CD4-positive, alpha-beta T cell (primary cell): ENCODE results near the gene BATF2. TPM values are rescaled to one million over a fixed set of nuclear protein-coding genes. Genes with fewer than 3 reads are reported as not detected.
A peak's percentile ranks its signal among the peaks of the same experiment; 100 is the strongest.

Experiments used
- ATAC-seq: fragments of 200-7000 bp; cut with Tn5 transposase; one replicate; pipeline ENCODE4 v1.10.0; 2022; ENCODE audit warnings: mild to moderate bottlenecking; ENCODE audit not compliant: poor library complexity
- CTCF ChIA-PET: fragments of 350-600 bp; sonication (Branson Sonifier 250); formaldehyde crosslinking; loops from one replicate; lab custom pipeline; 2021; ENCODE audit warnings: antibody characterized with exemption, inconsistent platforms; lab: Charles Lee
- POLR2A ChIA-PET: fragments of 350-600 bp; sonication (Branson Sonifier 250); formaldehyde crosslinking; loops from one replicate; lab custom pipeline; 2021; ENCODE audit warnings: antibody characterized with exemption, inconsistent platforms; lab: Charles Lee
- DNase-seq, 14 experiments: peaks; one replicate each; pipeline ENCODE4 v3.0.0-alpha.2; 2013 to 2020; ENCODE audit warnings: mixed read lengths in 2 of 14
- H3K27ac ChIP-seq, 2 donors: one replicate each; pipeline versions ENCODE4 v1.5.1 to v1.7.0; 2013; ENCODE audit warnings: low read length in 2 of 2, low read depth in 1 of 2, mild to moderate bottlenecking in 1 of 2
- H3K27me3 ChIP-seq, 2 experiments: 1 replicate in 1 of 2; 2 replicates in 1 of 2; pipeline versions ENCODE4 v1.6.1 to v1.7.0; 2013; ENCODE audit warnings: low read length in 2 of 2, control low read depth in 1 of 2, mild to moderate bottlenecking in 1 of 2, moderate library complexity in 1 of 2; ENCODE audit not compliant: insufficient read depth in 2 of 2, control insufficient read depth in 1 of 2
- H3K36me3 ChIP-seq: one replicate; pipeline ENCODE4 v1.6.1; 2013; ENCODE audit warnings: low read length, control low read depth; ENCODE audit not compliant: insufficient read depth
- H3K4me1 ChIP-seq: one replicate; pipeline ENCODE4 v1.6.1; 2013; ENCODE audit warnings: low read length, control low read depth; ENCODE audit not compliant: insufficient read depth
- H3K4me3 ChIP-seq: one replicate; pipeline ENCODE4 v1.5.1; 2013; ENCODE audit warnings: mild to moderate bottlenecking, low read length, moderate library complexity
- H3K9me3 ChIP-seq, 2 experiments: 1 replicate in 1 of 2; 2 replicates in 1 of 2; pipeline versions ENCODE4 v1.6.1 to v1.7.0; 2013; ENCODE audit warnings: low read length in 2 of 2, mild to moderate bottlenecking in 2 of 2, control low read depth in 1 of 2, moderate library complexity in 1 of 2; ENCODE audit not compliant: control insufficient read depth in 1 of 2, insufficient read depth in 1 of 2
- H3K27ac Mint-ChIP-seq: one replicate; pipeline ENCODE4 v1.8.0; 2020; ENCODE audit warnings: mixed read lengths
- H3K27me3 Mint-ChIP-seq: one replicate; pipeline ENCODE4 v1.8.0; 2021; ENCODE audit warnings: mixed read lengths
- H3K36me3 Mint-ChIP-seq: one replicate; pipeline ENCODE4 v1.8.0; 2021; ENCODE audit warnings: low read depth, mixed read lengths
- H3K4me1 Mint-ChIP-seq: one replicate; pipeline ENCODE4 v1.8.0; 2021; ENCODE audit warnings: low read depth, mixed read lengths
- H3K4me3 Mint-ChIP-seq: one replicate; pipeline ENCODE4 v1.8.0; 2020; ENCODE audit warnings: mild to moderate bottlenecking, mixed read lengths
- H3K9me3 Mint-ChIP-seq: one replicate; pipeline ENCODE4 v1.8.0; 2020; ENCODE audit warnings: mixed read lengths
- CTCF ChIP-seq: fragments of 200-600 bp; IDR thresholded peaks from one replicate; pipeline ENCODE4 v1.8.0; 2022; ENCODE audit warnings: antibody characterized with exemption, mild to moderate bottlenecking
- intact Hi-C, 2 experiments: fragments of 100-400 bp; cut with DNase I in 1 of 2; cut with micrococcal nuclease in 1 of 2; formaldehyde crosslinking; loops; one replicate each; pipeline versions ENCODE4 v1.15.1 to v1.9.0; 2023 to 2025; cut with DNase I, micrococcal nuclease
- total RNA-seq, 174 experiments: library from RNA in 2 of 174; stranded (reverse) in 2 of 174; gene quantifications; one replicate each; pipeline ENCODE4 v1.2.3 and lab custom pipeline; 2021 to 2026

The BATF2 gene
- total RNA-seq, 2 experiments from 2014 or later: not detected

- Histone ChIP-seq H3K4me1 (peaks cover under 1% of the 10 kb centered on the region), H3K36me3 (peaks cover 45% of the 10 kb centered on the region), H3K9me3 (no peaks in the 10 kb centered on the region), H3K4me3 (no peak overlapping the region), H3K27me3 (no peaks in the 10 kb centered on the region), H3K27ac (no peak overlapping the region)
- H3K36me3 Mint-ChIP-seq: peaks cover 30% of the 10 kb centered on the region
- no peak for TF ChIP-seq CTCF
- ChIA-PET CTCF (no interaction called here), POLR2A (no interaction called here)
- H3K4me1 Mint-ChIP-seq: no peaks in the 10 kb centered on the region
- ATAC-seq (no peak), DNase-seq (no peak)
- intact Hi-C loops: no loop called here
- H3K9me3 Mint-ChIP-seq: no peaks in the 10 kb centered on the region
- H3K27me3 Mint-ChIP-seq: no peaks in the 10 kb centered on the region
- no peak overlapping the region for H3K27ac Mint-ChIP-seq
- no peak overlapping the region for H3K4me3 Mint-ChIP-seq
Observed at GRCh38 chr11:65034423-65034822, 37.7 kb upstream of the BATF2 start.

GRCh38 chr11:65032216-65032615 lies 35.4 kb upstream of the BATF2 start:
- H3K9me3 ChIP-seq: no peaks in the 10 kb centered on the region
- Mint-ChIP-seq H3K4me3 (no peak overlapping the region), H3K27ac (no peak overlapping the region), H3K27me3 (no peaks in the 10 kb centered on the region), H3K9me3 (no peaks in the 10 kb centered on the region), H3K4me1 (peaks cover 16% of the 10 kb centered on the region), H3K36me3 (peaks cover 20% of the 10 kb centered on the region)
- no peaks in the 10 kb centered on the region for H3K27me3 ChIP-seq
- CTCF ChIA-PET: no interaction called here
- ATAC-seq (no peak), DNase-seq (no peak)
- intact Hi-C loops: no loop called here
- H3K27ac ChIP-seq: no peak overlapping the region
- peaks cover 41% of the 10 kb centered on the region for H3K36me3 ChIP-seq
- H3K4me3 ChIP-seq: no peak overlapping the region
- H3K4me1 ChIP-seq: peaks cover 14% of the 10 kb centered on the region
- POLR2A ChIA-PET: interaction anchor here (1.0 to 1.1 kb wide), 2 partner anchors 9 to 64 kb away, joined by 3 to 4 read pairs; partner anchors contain the start of genes SAC3D1 and VPS51
- TF ChIP-seq CTCF: no peak

GRCh38 chr11:65027213-65028067 lies 30.7 kb upstream of the BATF2 start, which contains the start of gene SNX15:
Gene SNX15, plus strand, starts transcription at chr11:65027439. Its CDS starts 99 bp downstream, at chr11:65027538.
- TF ChIP-seq CTCF: peak; percentile 86
- Mint-ChIP-seq H3K27me3 (no peaks in the 10 kb centered on the region), H3K4me3 (peak within 1 kb of the TSS; percentile 73), H3K4me1 (peaks cover 21% of the 10 kb centered on the region), H3K27ac (peak within 1 kb of the TSS; percentile 82), H3K36me3 (no peaks in the 10 kb centered on the region), H3K9me3 (no peaks in the 10 kb centered on the region)
- Histone ChIP-seq H3K27me3 (no peaks in the 10 kb centered on the region), H3K4me3 (peak within 1 kb of the TSS; percentile 53), H3K27ac (peak within 1 kb of the TSS; percentile 22 to 52), H3K9me3 (no peaks in the 10 kb centered on the region), H3K36me3 (peaks cover 14% of the 10 kb centered on the region), H3K4me1 (peaks cover 22% of the 10 kb centered on the region)
- peak; percentile 94 for ATAC-seq
- POLR2A ChIA-PET: interaction anchor here (0.8 to 3.3 kb wide), 9 partner anchors 13 to 282 kb away, joined by 3 to 15 read pairs (median 4); partner anchors contain the start of genes ARL2, FAU, PPP2R5B and SAC3D1
- peak; percentile 73 to 97 (median 86) for DNase-seq
- CTCF ChIA-PET: interaction anchor here (0.6 to 5.2 kb wide), 4 partner anchors 13 to 642 kb away, joined by 3 to 30 read pairs (median 4); partner anchors contain the start of genes ARL2 and SAC3D1
- intact Hi-C loops: loop anchor here (1.0 to 5.0 kb wide), 9 partner anchors 13 to 545 kb away; partner anchors contain the start of genes ATG2A (in 2 of the 2), ARL2 (in 1 of the 2), CDCA5 (in 1 of the 2) and FAM89B (in 1 of the 2)
